GM19025 (cell line): ENCODE results near the gene FGF4.

ENCODE experiments used
- ATAC-seq: cut with Tn5 transposase; IDR thresholded peaks from one replicate; pipeline ENCODE4 v1.9.1; 2021; ENCODE audit warnings: mild to moderate bottlenecking, low read depth, moderate library complexity; ENCODE audit not compliant: unreplicated experiment

Gene FGF4

GRCh38 chr11:69729252-69729651, 45.9 kb downstream of the FGF4 start:
- no peak for ATAC-seq

DNA sequence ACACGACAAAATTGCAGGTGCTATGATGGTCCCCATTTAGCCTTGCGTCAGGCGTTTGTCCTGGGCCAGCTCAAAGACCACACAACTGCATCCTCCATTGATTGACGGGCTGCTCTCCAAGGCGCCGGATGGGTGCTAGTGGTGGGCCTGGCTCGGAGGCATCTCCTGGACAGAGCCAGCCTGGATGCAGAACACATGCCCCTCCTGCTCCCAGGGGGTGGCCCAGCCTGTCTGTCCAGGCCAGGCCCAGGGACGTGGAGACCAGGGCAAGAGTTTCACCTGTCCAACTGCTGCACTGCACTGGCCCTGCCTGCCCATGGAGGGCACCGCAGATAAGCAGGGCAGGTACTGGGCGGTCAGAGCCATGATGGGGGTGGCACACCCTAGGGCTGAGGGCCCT, 47.9 kb downstream of the FGF4 start:
- no peak for ATAC-seq

DNA sequence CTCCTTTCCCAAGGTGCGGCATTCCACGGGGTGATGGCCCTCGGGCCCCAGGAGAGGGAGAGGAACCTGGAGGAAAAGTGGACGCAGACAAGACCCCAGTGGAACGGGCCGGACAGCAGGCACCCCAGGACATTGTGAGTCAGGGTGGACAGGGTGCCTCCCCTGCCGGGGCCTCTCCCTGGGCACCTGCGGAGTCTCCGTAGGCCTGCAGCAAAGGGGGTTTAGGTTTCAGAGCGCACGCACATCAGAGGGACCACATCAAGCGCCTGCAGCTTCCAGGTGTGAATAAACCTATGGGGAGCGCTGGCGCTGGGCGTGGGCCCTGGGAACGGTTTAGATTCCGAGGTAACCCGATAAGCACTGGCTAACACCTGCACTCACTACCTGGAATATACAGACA, 48.7 kb downstream of the FGF4 start:
- ATAC-seq = no peak

GRCh38 chr11:69726019-69726418, 49.1 kb downstream of the FGF4 start:
- ATAC-seq = no peak

- no peak for ATAC-seq
Observed at GRCh38 chr11:69721745-69722144, 53.4 kb downstream of the FGF4 start.

- no peak for ATAC-seq
Observed at GRCh38 chr11:69721106-69721505, 54.0 kb downstream of the FGF4 start.
